ENCODE results near the gene GGNBP2. TPM values are rescaled to one million over a fixed set of nuclear protein-coding genes. Genes with fewer than 3 reads are reported as not detected.
"Not testable (repeated sequence)": the region's sequence is repeated elsewhere in the genome, so short reads cannot be mapped to it uniquely, and the experiment has no call there.

GGNBP2 gene
- total RNA-seq, 2 donors from 2014 or later, result 128 to 130 TPM

- Mint-ChIP-seq H3K4me3 (no peak overlapping the region), H3K27ac (no peak overlapping the region), H3K4me1 (ENCODE audit: low read depth in 2 of 2) (peaks cover 9 to 14% of the 10 kb centered on the region in 2 donors), H3K27me3 (no peaks in the 10 kb centered on the region), H3K9me3 (no peaks in the 10 kb centered on the region), H3K36me3 (peaks cover 11% of the 10 kb centered on the region)
- DNase-seq (ENCODE audit: low spot score) (no peak), ATAC-seq (no peak)
These were observed 37.9 kb upstream of the GGNBP2 start for GRCh38 chr17:36506831-36507230.

- Mint-ChIP-seq H3K4me1 (ENCODE audit: low read depth in 2 of 2) (peaks cover 9 to 14% of the 10 kb centered on the region in 2 donors), H3K27ac (no peak overlapping the region), H3K4me3 (no peak overlapping the region), H3K36me3 (peaks cover 8% of the 10 kb centered on the region), H3K27me3 (no peaks in the 10 kb centered on the region), H3K9me3 (no peaks in the 10 kb centered on the region)
- DNase-seq (ENCODE audit: low spot score), result no peak
- no peak for ATAC-seq
These were observed 37.5 kb upstream of the GGNBP2 start for GRCh38 chr17:36507266-36507665.

GRCh38 chr17:36508439-36508838, 36.3 kb upstream of the GGNBP2 start:
- H3K4me3 Mint-ChIP-seq; H3K36me3 Mint-ChIP-seq; H3K4me1 Mint-ChIP-seq (ENCODE audit: low read depth in 2 of 2); H3K27ac Mint-ChIP-seq; DNase-seq (ENCODE audit: low spot score); ATAC-seq; H3K27me3 Mint-ChIP-seq; H3K9me3 Mint-ChIP-seq: not testable (repeated sequence)

- H3K4me1 Mint-ChIP-seq (ENCODE audit: low read depth in 2 of 2), result no peaks in the 10 kb centered on the region
- no peak overlapping the region for H3K27ac Mint-ChIP-seq
- no peak overlapping the region for H3K4me3 Mint-ChIP-seq
- H3K9me3 Mint-ChIP-seq, result no peaks in the 10 kb centered on the region
- ATAC-seq (no peak), DNase-seq (ENCODE audit: low spot score) (no peak)
- peaks cover 5% of the 10 kb centered on the region for H3K36me3 Mint-ChIP-seq
- no peaks in the 10 kb centered on the region for H3K27me3 Mint-ChIP-seq
These were observed 35.3 kb upstream of the GGNBP2 start for GRCh38 chr17:36509272-36509985.

GRCh38 chr17:36510636-36511035, 34.1 kb upstream of the GGNBP2 start:
- Mint-ChIP-seq H3K27ac (no peak overlapping the region), H3K4me3 (no peak overlapping the region), H3K27me3 (no peaks in the 10 kb centered on the region), H3K36me3 (peaks cover 3% of the 10 kb centered on the region), H3K4me1 (ENCODE audit: low read depth in 2 of 2) (peaks cover 0 to 1% of the 10 kb centered on the region in 2 donors), H3K9me3 (no peaks in the 10 kb centered on the region)
- ATAC-seq (no peak), DNase-seq (ENCODE audit: low spot score) (no peak)

GRCh38 chr17:36511216-36511615, 33.5 kb upstream of the GGNBP2 start:
- H3K9me3 Mint-ChIP-seq, result no peaks in the 10 kb centered on the region
- no peaks in the 10 kb centered on the region for H3K27me3 Mint-ChIP-seq
- peaks cover 0 to 2% of the 10 kb centered on the region in 2 donors for H3K4me1 Mint-ChIP-seq (ENCODE audit: low read depth in 2 of 2)
- no peaks in the 10 kb centered on the region for H3K36me3 Mint-ChIP-seq
- ATAC-seq (no peak), DNase-seq (ENCODE audit: low spot score) (no peak)
- no peak overlapping the region for H3K27ac Mint-ChIP-seq
- H3K4me3 Mint-ChIP-seq, result no peak overlapping the region

- H3K27ac Mint-ChIP-seq, result no peak overlapping the region
- H3K36me3 Mint-ChIP-seq, result no peaks in the 10 kb centered on the region
- no peaks in the 10 kb centered on the region for H3K27me3 Mint-ChIP-seq
- DNase-seq (ENCODE audit: low spot score), result no peak
- H3K4me1 Mint-ChIP-seq (ENCODE audit: low read depth in 2 of 2), result peaks cover 0 to 2% of the 10 kb centered on the region in 2 donors
- H3K9me3 Mint-ChIP-seq, result no peaks in the 10 kb centered on the region
- ATAC-seq, result no peak
- H3K4me3 Mint-ChIP-seq, result no peak overlapping the region
These were observed 32.1 kb upstream of the GGNBP2 start for GRCh38 chr17:36512641-36513040.

- Mint-ChIP-seq H3K4me3 (no peak overlapping the region), H3K36me3 (peaks cover 7% of the 10 kb centered on the region), H3K9me3 (no peaks in the 10 kb centered on the region), H3K4me1 (ENCODE audit: low read depth in 2 of 2) (peaks cover 0 to 2% of the 10 kb centered on the region in 2 donors), H3K27ac (no peak overlapping the region), H3K27me3 (no peaks in the 10 kb centered on the region)
- ATAC-seq (no peak), DNase-seq (ENCODE audit: low spot score) (no peak)
These were observed 29.9 kb upstream of the GGNBP2 start for GRCh38 chr17:36514856-36515255.

GRCh38 chr17:36515837-36516236, 28.9 kb upstream of the GGNBP2 start:
- Mint-ChIP-seq H3K27ac (no peak overlapping the region), H3K27me3 (no peaks in the 10 kb centered on the region), H3K4me1 (ENCODE audit: low read depth in 2 of 2) (peaks cover 0 to 2% of the 10 kb centered on the region in 2 donors), H3K36me3 (peaks cover 16% of the 10 kb centered on the region), H3K4me3 (no peak overlapping the region), H3K9me3 (no peaks in the 10 kb centered on the region)
- ATAC-seq (no peak), DNase-seq (ENCODE audit: low spot score) (no peak)

- Mint-ChIP-seq H3K4me3 (no peak overlapping the region), H3K36me3 (peaks cover 31% of the 10 kb centered on the region), H3K4me1 (ENCODE audit: low read depth in 2 of 2) (peaks cover 0 to 3% of the 10 kb centered on the region in 2 donors), H3K27ac (no peak overlapping the region), H3K9me3 (no peaks in the 10 kb centered on the region), H3K27me3 (no peaks in the 10 kb centered on the region)
- no peak for DNase-seq (ENCODE audit: low spot score)
- ATAC-seq, result no peak
These were observed 21.6 kb upstream of the GGNBP2 start for GRCh38 chr17:36523113-36523512.

GRCh38 chr17:36524428-36524876, 20.3 kb upstream of the GGNBP2 start:
- ATAC-seq, result no peak
- Mint-ChIP-seq H3K9me3 (no peaks in the 10 kb centered on the region), H3K27ac (no peak overlapping the region), H3K4me1 (ENCODE audit: low read depth in 2 of 2) (peaks cover 3 to 6% of the 10 kb centered on the region in 2 donors), H3K4me3 (no peak overlapping the region), H3K36me3 (peaks cover 28% of the 10 kb centered on the region), H3K27me3 (no peaks in the 10 kb centered on the region)
- no peak for DNase-seq (ENCODE audit: low spot score)

- Mint-ChIP-seq H3K9me3 (no peaks in the 10 kb centered on the region), H3K4me3 (no peak overlapping the region), H3K36me3 (peaks cover 22% of the 10 kb centered on the region), H3K4me1 (ENCODE audit: low read depth in 2 of 2) (peaks cover 4 to 6% of the 10 kb centered on the region in 2 donors), H3K27me3 (no peaks in the 10 kb centered on the region), H3K27ac (peak overlapping the region in 1 of 2 donors; percentile 33)
- DNase-seq (ENCODE audit: low spot score) (no peak), ATAC-seq (no peak)
These were observed 19.6 kb upstream of the GGNBP2 start for GRCh38 chr17:36525113-36525512.

GRCh38 chr17:36525888-36526287, 18.8 kb upstream of the GGNBP2 start:
- no peaks in the 10 kb centered on the region for H3K9me3 Mint-ChIP-seq
- DNase-seq (ENCODE audit: low spot score) (no peak), ATAC-seq (no peak)
- H3K27ac Mint-ChIP-seq, result peak overlapping the region in 1 of 2 donors; percentile 33
- H3K4me3 Mint-ChIP-seq, result no peak overlapping the region
- H3K4me1 Mint-ChIP-seq (ENCODE audit: low read depth in 2 of 2), result peaks cover 4 to 6% of the 10 kb centered on the region in 2 donors
- H3K27me3 Mint-ChIP-seq, result no peaks in the 10 kb centered on the region
- peaks cover 14% of the 10 kb centered on the region for H3K36me3 Mint-ChIP-seq

GRCh38 chr17:36527621-36528250, 17.0 kb upstream of the GGNBP2 start:
- no peaks in the 10 kb centered on the region for H3K27me3 Mint-ChIP-seq
- H3K9me3 Mint-ChIP-seq, result no peaks in the 10 kb centered on the region
- H3K4me1 Mint-ChIP-seq (ENCODE audit: low read depth in 2 of 2), result peaks cover 12 to 13% of the 10 kb centered on the region in 2 donors
- peaks cover 14% of the 10 kb centered on the region for H3K36me3 Mint-ChIP-seq
- DNase-seq (ENCODE audit: low spot score) (no peak), ATAC-seq (no peak)
- no peak overlapping the region for H3K27ac Mint-ChIP-seq
- no peak overlapping the region for H3K4me3 Mint-ChIP-seq

Measured in natural killer cell treated with Interleukin-12 subunit alpha and Interleukin-12 subunit beta and Interleukin-15 and Interleukin-18, amount 100 ng/mL, for 72 hours (primary cell).